GM12878 (cell line): Measurements from ENCODE around the gene UQCRH. TPM values are rescaled to one million over a fixed set of nuclear protein-coding genes. Genes with fewer than 3 reads are reported as not detected.

ENCODE experiments used
- ATAC-seq: fragments of 200-7000 bp; cut with Tn5 transposase; 3 replicates; pipeline ENCODE4 v1.9.1; 2020; ENCODE audit warnings: mild to moderate bottlenecking, moderate library complexity
- BruUV-seq: library from RNA; stranded (reverse); fragments of 400-500 nt; replicated peaks from 2 replicates; lab custom pipeline; 2021; lab: Mats Ljungman, UMichigan
- CTCF ChIA-PET: fragments of 300-600 bp; sonication (Branson Sonifier 250); formaldehyde crosslinking; extraction: SDS; loops from one replicate; lab custom pipeline; 2021; ENCODE audit warnings: inconsistent platforms; lab: Yijun Ruan, JAX
- POLR2A ChIA-PET: fragments of 350-600 bp; formaldehyde crosslinking; extraction: SDS; loops from one replicate; lab custom pipeline; 2021; ENCODE audit warnings: inconsistent platforms; lab: Charles Lee
- RAD21 ChIA-PET: fragments of 300-600 bp; sonication (Branson Sonifier 250); formaldehyde crosslinking; loops from one replicate; lab custom pipeline; 2023; ENCODE audit warnings: antibody characterized with exemption; ENCODE audit not compliant: unreplicated experiment; lab: Charles Lee
- SMC1A ChIA-PET: fragments of 300-600 bp; sonication (Branson Sonifier 250); formaldehyde crosslinking; loops from one replicate; lab custom pipeline; 2023; ENCODE audit not compliant: unreplicated experiment, uncharacterized antibody; lab: Charles Lee
- DNase-seq: peaks from one replicate; pipeline ENCODE4 v3.0.0-alpha.2; 2011; ENCODE audit warnings: low read depth, low spot score
- FAIRE-seq: peaks from 3 replicates; lab custom pipeline; 2011; peaks lifted over from hg19 to GRCh38; lab: Jason Lieb, UNC
- H2AFZ ChIP-seq: 2 replicates; pipeline ENCODE4 v1.6.0; 2011; ENCODE audit warnings: low read depth, low read length, control low read depth; ENCODE audit not compliant: control insufficient read depth
- H3K27ac ChIP-seq: 2 replicates; pipeline ENCODE4 v1.5.1; 2011; ENCODE audit warnings: control low read depth; ENCODE audit not compliant: control insufficient read depth, insufficient read depth
- H3K27me3 ChIP-seq, 2 experiments: replicated peaks in 1 of 2; 2 replicates each; pipeline versions ENCODE4 v1.6.0 to v1.6.1; 2011; ENCODE audit warnings: low read length in 1 of 2; ENCODE audit not compliant: control insufficient read depth in 2 of 2, insufficient read depth in 2 of 2
- H3K36me3 ChIP-seq, 2 experiments: 2 replicates each; pipeline ENCODE4 v1.5.1; 2011; ENCODE audit warnings: low read length in 1 of 2; ENCODE audit not compliant: control insufficient read depth in 2 of 2, insufficient read depth in 2 of 2
- H3K4me1 ChIP-seq: 2 replicates; pipeline ENCODE4 v1.6.1; 2011; ENCODE audit warnings: mild to moderate bottlenecking, low read length, moderate library complexity, mixed read lengths; ENCODE audit not compliant: control insufficient read depth, insufficient read depth
- H3K4me2 ChIP-seq: 2 replicates; pipeline ENCODE4 v1.6.0; 2011; ENCODE audit warnings: control low read depth; ENCODE audit not compliant: control insufficient read depth, insufficient read depth
- H3K4me3 ChIP-seq: fragments of 200-600 bp; sonication (generic); 2 replicates; pipeline ENCODE4 v1.5.1; 2016
- H3K79me2 ChIP-seq: 2 replicates; pipeline ENCODE4 v1.6.0; 2011; ENCODE audit warnings: low read length; ENCODE audit not compliant: control insufficient read depth, insufficient read depth
- H3K9ac ChIP-seq: 2 replicates; pipeline ENCODE4 v1.8.0; 2011; ENCODE audit warnings: low read length, control low read depth, mixed read lengths; ENCODE audit not compliant: control insufficient read depth, insufficient read depth
- H3K9me3 ChIP-seq: replicated peaks from 3 replicates; pipeline ENCODE4 v1.5.1; 2011; ENCODE audit warnings: mild to moderate bottlenecking, low read length; ENCODE audit not compliant: control insufficient read depth, insufficient read depth
- H4K20me1 ChIP-seq: 2 replicates; pipeline ENCODE4 v1.6.0; 2011; ENCODE audit not compliant: control insufficient read depth, insufficient read depth
- ASH2L ChIP-seq: fragments of 300-600, 200-600 bp; sonication (generic); IDR thresholded peaks from 2 replicates; pipeline ENCODE4 v1.6.1; 2017; ENCODE audit warnings: low read depth, mild to moderate bottlenecking, borderline replicate concordance
- DPF2 ChIP-seq: fragments of 450-650 bp; IDR thresholded peaks from 2 replicates; pipeline ENCODE4 v1.6.1; 2017; ENCODE audit warnings: mild to moderate bottlenecking
- NR2F1 ChIP-seq: fragments of 450-650 bp; conservative IDR thresholded peaks from 2 replicates; pipeline ENCODE4 v1.6.1; 2017; ENCODE audit warnings: mild to moderate bottlenecking
- WGBS: methylation state at CpG from one replicate; pipeline ENCODE4 v1.1.6; 2016; ENCODE audit warnings: low lambda C conversion rate; ENCODE audit not compliant: insufficient replicate concordance, insufficient coverage; ENCODE audit errors: missing lambda C conversion rate; 5-methylcytosine and 5-hydroxymethylcytosine counted together
- in situ Hi-C: fragments of 300-500 bp; cut with MboI; formaldehyde crosslinking; loops from 9 replicates; pipeline ENCODE4 v1.14.3; 2018; ENCODE audit warnings: mixed read lengths
- intact Hi-C: fragments of 100-400 bp; cut with micrococcal nuclease; formaldehyde crosslinking; loops from one replicate; pipeline ENCODE4 v1.14.2; 2022; ENCODE audit not compliant: unreplicated experiment
- polyA plus RNA-seq, 11 experiments: library from polyadenylated mRNA; depleted of rRNA in 4 of 11; unstranded in 6 of 11; stranded (reverse) in 5 of 11; fragments of >200 nt; fragmentation: Nextera tagmentation in 4 of 11; fragmentation: Illumina TruSeq in 1 of 11; extraction: Ambion mirVana in 4 of 11; extraction: Trizol in 1 of 11; gene quantifications; 1 replicate in 1 of 11; 2 replicates in 10 of 11; pipeline versions ENCODE4 v1.2.1 to v1.2.3, GENCODE V29; 2011 to 2016; ENCODE audit warnings: inconsistent platforms in 2 of 11, missing spikeins in 2 of 11, low read depth in 1 of 11
- total RNA-seq, 4 experiments: library from RNA; depleted of rRNA in 3 of 4; stranded (reverse); fragments of >200 nt in 3 of 4; fragmentation: Illumina TruSeq in 1 of 4; extraction: Trizol in 1 of 4; gene quantifications; 2 replicates each; pipeline versions ENCODE4 v1.2.1 to v1.2.3, GENCODE V29; 2013 to 2021

The UQCRH gene
- total and polyA plus RNA-seq, 10 of the 15 experiments (the other 5 are each of a cell fraction or from before 2014, with no cell fraction given) = 363 to 1,782 (median 597) TPM

GRCh38 chr1:46262508-46262907 lies 41.0 kb upstream of the UQCRH start:
- Histone ChIP-seq H3K9me3 (no peaks in the 10 kb centered on the region), H3K27me3 (no peaks in the 10 kb centered on the region), H2AFZ (no peak overlapping the region), H4K20me1 (peaks cover 2% of the 10 kb centered on the region; the same call in 1 of the 2 replicates)
- BruUV-seq = no TSS peak
- POLR2A ChIA-PET = interaction anchor here (0.5 to 0.6 kb wide), 2 partner anchors 28 to 401 kb away, joined by 3 read pairs; no protein-coding TSS in a partner anchor
- in situ Hi-C loops = no loop called here
- no peak for TF ChIP-seq DPF2
- no peak for TF ChIP-seq NR2F1
- TF ChIP-seq, all 136 proteins: peak for 0
- Histone ChIP-seq H3K4me1 (no peaks in the 10 kb centered on the region), H3K4me2 (no peak overlapping the region), H3K27ac (no peak overlapping the region), H3K9ac (no peak overlapping the region), H3K79me2 (no peaks in the 10 kb centered on the region), H3K36me3 (peaks cover 37 to 58% of the 10 kb centered on the region in 2 experiments), H3K4me3 (no peak overlapping the region)
- FAIRE-seq (no peak), DNase-seq (no peak), ATAC-seq (no peak)
- CTCF ChIA-PET = interaction anchor here (0.6 to 1.8 kb wide), 3 partner anchors 18 to 105 kb away, joined by 3 to 4 read pairs (median 3); no protein-coding TSS in a partner anchor
- intact Hi-C loops = no loop called here
- RAD21 ChIA-PET = no interaction called here
- WGBS = 81% methylated on average over 1 of the region's 1 CpG
- SMC1A ChIA-PET = interaction anchor here (0.8 to 1.7 kb wide), 3 partner anchors 12 to 21 kb away, joined by 3 to 7 read pairs (median 4); no protein-coding TSS in a partner anchor

- 100% methylated on average over 2 of the region's 2 CpGs for WGBS
- Histone ChIP-seq H3K36me3 (peaks cover 36 to 62% of the 10 kb centered on the region in 2 experiments), H3K4me2 (no peak overlapping the region), H4K20me1 (peaks cover 2% of the 10 kb centered on the region; the same call in 1 of the 2 replicates), H3K4me1 (no peaks in the 10 kb centered on the region), H3K9ac (no peak overlapping the region), H3K9me3 (no peaks in the 10 kb centered on the region), H2AFZ (no peak overlapping the region), H3K27ac (no peak overlapping the region), H3K4me3 (no peak overlapping the region), H3K79me2 (no peaks in the 10 kb centered on the region), H3K27me3 (no peaks in the 10 kb centered on the region)
- ATAC-seq (no peak), FAIRE-seq (no peak), DNase-seq (no peak)
- in situ Hi-C loops = no loop called here
- ChIA-PET RAD21 (no interaction called here), SMC1A (interaction anchor here (1.1 to 1.7 kb wide), 2 partner anchors 13 to 20 kb away, joined by 4 to 7 read pairs; no protein-coding TSS in a partner anchor), CTCF (interaction anchor here (1.1 to 1.8 kb wide), 2 partner anchors 18 to 77 kb away, joined by 3 to 4 read pairs; no protein-coding TSS in a partner anchor), POLR2A (interaction anchor here (0.5 to 0.6 kb wide), 4 partner anchors 8 to 402 kb away, joined by 3 to 9 read pairs (median 3); no protein-coding TSS in a partner anchor)
- intact Hi-C loops = no loop called here
- TF ChIP-seq ASH2L = no peak
- BruUV-seq = no TSS peak
Observed at GRCh38 chr1:46263146-46263545, 40.4 kb upstream of the UQCRH start.
